ENCODE results near the gene IFT81.
"Not testable (repeated sequence)": the region's sequence is repeated elsewhere in the genome, so short reads cannot be mapped to it uniquely, and the experiment has no call there.

Gene IFT81

DNA sequence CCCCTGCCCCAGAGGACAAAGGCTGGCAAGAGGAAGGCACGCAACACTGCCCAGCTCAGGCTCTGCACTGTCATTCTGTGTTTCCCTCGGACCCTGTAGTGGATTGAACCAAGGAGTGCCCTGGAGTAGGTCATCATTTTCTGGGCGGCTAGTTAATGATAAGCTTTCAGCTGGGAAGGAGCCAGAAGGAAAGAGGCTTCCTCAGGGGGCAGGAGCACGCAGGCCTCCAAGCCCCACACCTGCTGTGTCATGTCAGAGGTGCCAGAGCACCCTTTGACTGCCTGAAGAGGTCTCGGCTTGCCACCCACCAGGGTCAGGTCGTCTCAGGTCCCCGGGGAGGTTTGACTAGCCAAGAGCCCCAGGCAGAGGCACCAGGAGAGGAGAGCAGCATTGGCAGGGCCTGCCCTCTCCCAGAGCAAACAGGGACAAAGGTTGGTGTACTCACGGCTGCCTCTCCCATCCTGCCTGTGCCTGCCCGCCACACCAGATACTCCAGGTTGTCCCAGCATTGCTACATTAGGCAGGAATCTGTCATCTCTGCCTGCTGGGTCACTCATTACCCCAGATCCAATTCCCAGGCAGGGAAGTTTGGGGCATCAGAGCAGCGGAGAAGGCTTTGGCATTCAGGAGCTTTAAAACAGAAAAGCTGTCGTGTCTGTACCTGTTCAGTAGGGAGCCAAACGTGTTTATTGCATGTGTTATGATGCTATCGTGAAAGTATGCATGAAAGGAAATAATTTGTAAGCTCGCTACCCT, 123.4 kb downstream of the IFT81 start:
- DNase-seq (ENCODE audit: low read depth in 2 of 2): no peak

- DNase-seq (ENCODE audit: low read depth in 2 of 2): no peak
Measured at GRCh38 chr12:110248096-110248447, 123.9 kb downstream of the IFT81 start.

- DNase-seq (ENCODE audit: low read depth in 2 of 2): no peak
Measured at GRCh38 chr12:110249105-110249504, 124.9 kb downstream of the IFT81 start.

DNA sequence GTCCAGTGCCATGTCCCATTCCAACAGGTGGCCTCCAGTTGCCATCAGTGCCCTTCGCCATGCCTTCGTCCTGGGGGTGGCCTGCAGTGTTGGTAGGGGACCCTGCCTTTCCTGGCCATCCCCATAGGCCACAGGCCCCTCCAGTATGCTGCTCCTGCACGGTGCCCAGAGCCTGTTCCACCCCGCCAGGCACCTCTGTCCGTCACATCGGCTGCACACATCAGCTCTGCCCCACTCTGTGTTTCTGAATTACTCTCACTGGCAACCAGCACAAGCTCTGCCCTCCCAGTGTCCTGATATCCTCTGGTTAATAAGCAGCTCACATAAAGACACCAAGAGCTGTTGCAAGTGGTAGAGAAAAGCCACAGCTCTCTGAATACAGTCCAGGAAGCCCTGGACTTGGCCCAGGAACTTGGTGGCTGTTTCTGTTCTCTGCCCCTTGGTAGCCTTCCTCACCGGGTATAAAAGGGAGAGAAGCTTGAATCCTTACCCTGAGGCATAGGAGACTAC, 125.6 kb downstream of the IFT81 start:
- no peak for DNase-seq (ENCODE audit: low read depth in 2 of 2)

GRCh38 chr12:110251381-110251780, 127.2 kb downstream of the IFT81 start:
- DNase-seq (ENCODE audit: low read depth in 2 of 2): no peak

DNA sequence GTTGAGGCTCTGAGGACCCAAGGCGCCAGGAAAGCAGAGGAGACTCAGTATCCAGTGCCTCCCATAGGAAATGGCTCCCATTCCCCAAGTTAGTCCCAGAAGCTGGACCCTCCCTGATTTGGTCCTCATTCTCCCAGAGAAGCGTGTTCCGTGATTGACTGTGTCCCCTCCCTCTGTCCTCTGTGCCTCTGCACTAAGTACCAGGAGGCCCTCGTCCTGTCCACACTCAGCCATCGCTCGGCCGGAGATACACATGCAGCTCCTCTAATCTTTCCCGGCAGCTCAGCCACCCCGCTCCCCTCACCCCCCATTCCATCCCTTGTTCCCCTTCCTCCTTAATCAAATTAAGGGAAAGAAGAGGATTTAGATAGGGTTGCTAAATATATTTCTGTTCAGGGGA, 128.6 kb downstream of the IFT81 start:
- DNase-seq (ENCODE audit: low read depth in 2 of 2): no peak

DNA sequence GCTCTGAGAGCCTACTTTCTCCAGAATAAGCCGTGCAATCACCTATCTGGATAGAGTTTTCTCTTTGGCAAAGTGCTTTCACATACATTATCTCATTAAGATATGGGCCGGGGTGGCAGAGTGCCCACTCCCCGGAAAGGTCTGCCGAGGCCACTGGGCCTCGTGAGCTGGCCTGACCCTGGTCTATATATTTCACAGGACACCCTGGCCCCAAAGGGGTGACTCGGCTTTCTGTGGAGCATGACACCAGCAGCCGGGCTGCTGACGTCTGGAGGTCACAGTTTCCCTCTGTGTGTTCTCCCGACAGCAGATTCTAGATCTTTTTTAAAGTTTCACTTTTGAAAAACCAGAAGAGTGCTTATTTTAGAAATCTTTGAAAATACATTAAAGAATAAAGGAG, 129.0 kb downstream of the IFT81 start:
- no peak for DNase-seq (ENCODE audit: low read depth in 2 of 2)

DNA sequence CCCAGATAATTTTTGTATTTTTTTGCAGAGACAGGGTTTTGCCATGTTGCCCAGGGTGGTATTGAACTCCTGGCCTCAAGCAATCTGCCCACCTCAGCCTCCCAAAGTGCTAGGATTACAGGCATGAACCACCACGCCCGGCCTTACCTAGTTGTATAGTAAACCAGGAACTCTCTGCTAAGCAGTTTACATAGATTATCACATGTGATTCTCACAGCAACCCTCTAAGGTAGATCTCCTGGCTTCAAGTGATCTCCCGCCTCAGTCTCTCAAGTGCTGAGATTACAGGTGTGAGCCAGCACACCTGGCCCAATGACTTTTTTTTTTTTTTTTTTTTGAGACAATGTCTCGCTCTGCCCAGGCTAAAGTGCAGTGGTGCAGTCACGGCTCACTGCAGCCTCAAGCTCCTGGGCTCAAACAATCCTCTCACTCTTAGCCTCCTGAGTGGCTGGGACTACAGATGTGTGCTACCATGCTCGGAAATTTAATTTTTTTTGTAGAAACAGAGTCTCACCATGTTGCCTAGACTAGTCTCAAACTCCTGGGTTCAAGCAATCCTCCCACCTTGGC, 130.9 kb downstream of the IFT81 start:
- DNase-seq (ENCODE audit: low read depth in 2 of 2): no peak

- not testable (repeated sequence) for DNase-seq (ENCODE audit: low read depth in 2 of 2)
Measured at GRCh38 chr12:110255890-110256456, 131.8 kb downstream of the IFT81 start.

- DNase-seq (ENCODE audit: low read depth in 2 of 2): no peak
Measured at GRCh38 chr12:110256780-110257431, 132.7 kb downstream of the IFT81 start.

GRCh38 chr12:110258466-110258865, 134.3 kb downstream of the IFT81 start:
- DNase-seq (ENCODE audit: low read depth in 2 of 2): no peak

GRCh38 chr12:110262442-110263388, 138.6 kb downstream of the IFT81 start:
- DNase-seq (ENCODE audit: low read depth in 2 of 2): no peak

DNA sequence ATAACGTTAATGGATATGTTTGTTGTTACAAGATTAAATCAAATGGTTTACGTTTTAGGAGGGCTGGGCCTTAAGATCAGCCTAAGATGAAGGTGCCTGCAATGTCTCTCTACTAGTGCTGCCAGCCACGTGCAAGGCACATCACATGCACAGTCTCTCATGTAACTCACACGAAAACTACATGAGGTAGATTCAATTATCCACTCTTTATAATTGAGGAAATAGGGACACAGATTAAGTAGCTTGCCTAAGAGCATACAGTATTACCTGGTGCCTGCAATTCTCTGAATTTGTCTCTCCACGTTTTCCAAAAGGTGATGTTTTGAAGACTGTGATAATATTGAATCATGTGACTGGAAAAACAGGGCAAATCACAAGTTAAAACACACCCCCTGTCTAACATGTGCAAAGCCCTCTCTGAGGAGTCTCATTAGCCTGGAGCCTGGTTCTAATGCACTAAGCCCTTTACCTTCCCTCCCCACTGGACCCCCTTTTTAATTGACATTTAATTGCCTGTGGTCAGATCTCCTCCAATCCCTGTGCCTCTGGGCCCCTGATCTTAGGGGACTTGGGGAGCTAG, 142.3 kb downstream of the IFT81 start:
- no peak for DNase-seq (ENCODE audit: low read depth in 2 of 2)

- DNase-seq (ENCODE audit: low read depth in 2 of 2): no peak
Measured at GRCh38 chr12:110266980-110267620, 142.9 kb downstream of the IFT81 start.
